AG10803 (cell line): ENCODE data around the gene HIGD1C.

Source experiments
- DNase-seq: peaks from one replicate; pipeline ENCODE4 v3.0.0; 2010; ENCODE audit warnings: low read depth
- H3K4me3 ChIP-seq: 2 replicates; pipeline ENCODE4 v1.5.1; 2011; ENCODE audit warnings: mild to moderate bottlenecking, low read length, control low read depth
- CTCF ChIP-seq: conservative IDR thresholded peaks from 2 replicates; pipeline ENCODE4 v1.5.1; 2011; ENCODE audit warnings: mild to moderate bottlenecking, low read length, control low read depth, inconsistent platforms

The HIGD1C gene

DNA sequence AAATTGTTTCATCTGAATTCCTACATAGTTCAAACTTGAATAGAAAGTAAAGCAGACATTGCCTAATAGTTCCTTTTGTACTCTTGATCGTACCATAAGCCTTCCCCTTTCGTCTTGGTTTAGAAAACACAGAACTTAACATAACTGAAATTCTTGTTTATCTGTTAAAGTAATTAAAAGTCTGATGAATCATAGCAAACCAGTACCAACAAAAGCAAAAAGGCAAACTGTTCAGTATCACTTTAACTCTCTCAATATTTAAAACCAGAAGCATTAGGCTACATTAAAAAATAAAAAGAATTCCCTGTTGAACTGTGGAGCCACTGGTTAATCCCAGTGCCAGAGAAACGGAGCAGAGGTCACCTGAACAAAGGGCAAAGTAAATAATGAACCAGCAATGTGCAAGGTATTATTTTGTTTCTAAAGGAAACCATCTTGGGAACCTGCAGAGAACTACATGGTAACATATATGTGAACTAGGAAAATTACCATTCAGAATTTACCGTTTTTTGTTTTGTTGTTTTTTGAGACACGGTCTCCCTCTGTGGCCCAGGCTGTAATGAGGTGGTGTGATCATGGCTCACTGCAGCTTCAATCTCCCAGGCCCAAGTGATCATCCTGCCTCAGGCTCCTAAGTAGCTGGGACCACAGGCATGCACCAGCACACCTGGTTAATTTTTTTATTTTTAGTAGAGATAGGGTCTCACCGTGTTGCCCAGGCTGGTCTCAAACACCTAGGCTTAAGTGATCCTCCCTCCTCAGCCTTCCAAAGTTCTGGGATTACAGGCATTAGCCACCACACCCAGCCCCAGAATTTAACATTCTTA, 17.1 kb upstream of the HIGD1C start:
- TF ChIP-seq CTCF, result no peak
- peak; percentile 60 for DNase-seq
- no peak overlapping the region for H3K4me3 ChIP-seq

GRCh38 chr12:50936821-50937530, 15.4 kb upstream of the HIGD1C start:
- TF ChIP-seq CTCF, result no peak
- no peak for DNase-seq
- H3K4me3 ChIP-seq, result no peak overlapping the region

DNA sequence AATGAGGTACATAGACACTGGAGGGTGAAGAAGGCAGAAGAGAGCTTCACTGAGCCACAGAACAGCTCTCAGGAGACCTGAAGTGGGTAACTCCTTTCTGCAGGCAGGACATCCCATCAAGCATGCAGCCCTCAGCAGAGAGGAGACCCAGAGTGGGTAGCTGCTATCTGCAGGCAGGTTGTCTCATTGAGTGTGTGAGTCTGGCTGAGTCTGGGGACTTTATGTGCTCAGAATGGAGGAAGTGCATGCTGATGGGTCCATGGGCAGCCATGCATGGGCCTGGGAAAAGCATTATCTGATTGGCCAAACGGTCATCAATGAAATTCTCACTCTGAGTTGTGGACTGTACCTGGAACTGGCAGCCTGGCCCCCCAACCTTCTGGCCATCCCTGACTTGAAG, 14.7 kb upstream of the HIGD1C start:
- no peak overlapping the region for H3K4me3 ChIP-seq
- no peak for DNase-seq
- TF ChIP-seq CTCF, result no peak

- TF ChIP-seq CTCF, result no peak
- H3K4me3 ChIP-seq, result no peak overlapping the region
- DNase-seq, result no peak
Measured at GRCh38 chr12:50947933-50948626, 4.3 kb upstream of the HIGD1C start.

DNA sequence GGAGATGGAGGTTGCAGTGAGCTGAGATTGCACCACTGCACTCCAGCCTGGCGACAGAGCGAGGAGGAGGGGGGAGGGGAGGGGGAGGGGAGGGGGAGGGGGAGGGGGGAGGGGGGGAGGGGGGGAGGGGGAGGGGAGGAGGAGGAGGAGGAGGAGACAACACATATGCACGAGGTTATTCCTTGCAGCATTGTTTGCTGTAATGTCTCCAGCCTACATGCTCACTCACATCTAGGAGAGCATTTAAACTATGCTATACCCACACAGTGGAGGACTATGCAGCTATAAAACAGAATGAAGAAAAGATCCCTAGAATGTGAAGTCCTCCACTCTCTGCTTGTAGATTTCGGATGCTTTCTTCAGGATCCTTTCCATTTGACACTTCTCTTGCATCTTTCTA, 3.5 kb upstream of the HIGD1C start:
- no peak for TF ChIP-seq CTCF
- no peak overlapping the region for H3K4me3 ChIP-seq
- no peak for DNase-seq

GRCh38 chr12:50949801-50950302, 2.5 kb upstream of the HIGD1C start:
- DNase-seq, result no peak
- TF ChIP-seq CTCF, result no peak
- no peak overlapping the region for H3K4me3 ChIP-seq
